K562 (cell line): ENCODE data around the gene CTIF. TPM values are rescaled to one million over a fixed set of nuclear protein-coding genes. Genes with fewer than 3 reads are reported as not detected.
A peak's percentile ranks its signal among the peaks of the same experiment; 100 is the strongest.

ENCODE experiments used
- ATAC-seq: fragments of 200-7000 bp; cut with Tn5 transposase; 3 replicates; pipeline ENCODE4 v1.9.1; 2020; ENCODE audit warnings: moderate library complexity
- BruUV-seq: library from RNA; stranded (reverse); fragments of 400-500 nt; replicated peaks from 2 replicates; lab custom pipeline; 2021; lab: Mats Ljungman, UMichigan
- CTCF ChIA-PET: fragments of 300-600 bp; formaldehyde crosslinking; extraction: SDS; loops from one replicate; lab custom pipeline; 2021; ENCODE audit warnings: low intra/inter-chr PET ratio; lab: Yijun Ruan, JAX
- POLR2A ChIA-PET: fragments of 300-600, 350-650 bp; sonication (Branson Sonifier 250); formaldehyde crosslinking; extraction: SDS; loops from one replicate; lab custom pipeline; 2021; ENCODE audit warnings: antibody characterized with exemption, inconsistent platforms; lab: Yijun Ruan, JAX
- DNase-seq, 4 experiments: peaks; one replicate each; pipeline versions ENCODE4 v3.0.0 to v3.0.0-alpha.2; 2011 to 2018; ENCODE audit warnings: low spot score in 3 of 4, mixed read lengths in 3 of 4; ENCODE audit errors: extremely low read depth in 1 of 4
- FAIRE-seq: peaks from 2 replicates; lab custom pipeline; 2011; peaks lifted over from hg19 to GRCh38; lab: Jason Lieb, UNC
- H2AFZ ChIP-seq: 2 replicates; pipeline ENCODE4 v1.6.0; 2011; ENCODE audit warnings: low read depth, low read length, control low read depth, inconsistent platforms
- H3K27ac ChIP-seq: fragments of 200-600 bp; 3 replicates; pipeline ENCODE4 v1.8.0; 2011; ENCODE audit warnings: low read depth, mild to moderate bottlenecking, control low read depth, inconsistent platforms, low read length, moderate library complexity, mixed read lengths; ENCODE audit errors: extremely low read depth
- H3K27me3 ChIP-seq, 2 experiments: fragments of 300-600 bp in 1 of 2; 2 replicates in 1 of 2; 3 replicates in 1 of 2; pipeline versions ENCODE4 v1.6.0 to v1.8.0; 2011; ENCODE audit warnings: inconsistent platforms in 2 of 2, low read length in 2 of 2, mild to moderate bottlenecking in 1 of 2, mixed read lengths in 1 of 2, moderate library complexity in 1 of 2; ENCODE audit not compliant: control insufficient read depth in 2 of 2, insufficient read depth in 2 of 2
- H3K36me3 ChIP-seq: fragments of 300-600 bp; 3 replicates; pipeline ENCODE4 v1.8.0; 2011; ENCODE audit warnings: mild to moderate bottlenecking, low read length, inconsistent platforms; ENCODE audit not compliant: control insufficient read depth, insufficient read depth
- H3K4me1 ChIP-seq, 2 experiments: fragments of 200-600 bp in 1 of 2; replicated peaks in 1 of 2; 2 replicates in 1 of 2; 3 replicates in 1 of 2; pipeline versions ENCODE4 v1.5.1 to v1.8.0; 2011; ENCODE audit warnings: inconsistent platforms in 2 of 2, low read length in 2 of 2, mild to moderate bottlenecking in 1 of 2, mixed read lengths in 1 of 2, moderate library complexity in 1 of 2; ENCODE audit not compliant: control insufficient read depth in 2 of 2, insufficient read depth in 2 of 2
- H3K4me2 ChIP-seq: 2 replicates; pipeline ENCODE4 v1.6.1; 2011; ENCODE audit warnings: low read length, control low read depth, inconsistent platforms, mixed read lengths; ENCODE audit not compliant: insufficient read depth
- H3K4me3 ChIP-seq: fragments of 200-600 bp; sonication (generic), shearing (Covaris generic); 2 replicates; pipeline ENCODE4 v1.5.1; 2016; ENCODE audit warnings: control low read depth, inconsistent platforms
- H3K79me2 ChIP-seq: fragments of 200-600 bp; 3 replicates; pipeline ENCODE4 v1.8.0; 2011; ENCODE audit warnings: low read length, inconsistent platforms; ENCODE audit not compliant: control insufficient read depth, insufficient read depth
- H3K9ac ChIP-seq, 2 experiments: 2 replicates each; pipeline versions ENCODE4 v1.6.0 to v1.6.1; 2011; ENCODE audit warnings: low read depth in 2 of 2, low read length in 2 of 2, control low read depth in 1 of 2, inconsistent platforms in 1 of 2, mild to moderate bottlenecking in 1 of 2, mixed read lengths in 1 of 2; ENCODE audit not compliant: insufficient read depth in 1 of 2
- H3K9me1 ChIP-seq: one replicate; pipeline ENCODE4 v1.6.0; 2011; ENCODE audit warnings: inconsistent platforms, mild to moderate bottlenecking, low read length, moderate library complexity; ENCODE audit not compliant: control insufficient read depth, insufficient read depth
- H3K9me3 ChIP-seq: replicated peaks from 2 replicates; pipeline ENCODE4 v1.5.1; 2011; ENCODE audit warnings: low read depth, low read length, inconsistent platforms; ENCODE audit not compliant: control insufficient read depth, insufficient read depth
- H4K20me1 ChIP-seq: replicated peaks from 2 replicates; pipeline ENCODE4 v1.6.1; 2011; ENCODE audit warnings: low read length, inconsistent platforms, mixed read lengths; ENCODE audit not compliant: control insufficient read depth, insufficient read depth
- CHCHD3 ChIP-seq: fragments of 250-450 bp; sonication (Bioruptor Pico); IDR thresholded peaks from 2 replicates; pipeline ENCODE4 v2.1.2; 2022; ENCODE audit warnings: mild to moderate bottlenecking
- DEAF1 ChIP-seq: fragments of 450-650 bp; formaldehyde crosslinking; IDR thresholded peaks from 2 replicates; pipeline ENCODE4 v1.4.0; 2020; ENCODE audit warnings: mild to moderate bottlenecking, moderate library complexity
- HMG20A ChIP-seq: fragments of 450-650 bp; formaldehyde crosslinking; conservative IDR thresholded peaks from 2 replicates; pipeline ENCODE4 v1.4.0; 2020; ENCODE audit warnings: mild to moderate bottlenecking, mixed read lengths
- MAFK ChIP-seq: IDR thresholded peaks from 2 replicates; pipeline ENCODE4 v1.6.1; 2011; ENCODE audit warnings: low read length, improper control_type of control experiment
- PHB2 ChIP-seq: fragments of 450-650 bp; IDR thresholded peaks from 2 replicates; pipeline ENCODE4 v1.6.1; 2017; ENCODE audit warnings: low read depth
- RBBP5 ChIP-seq: fragments of 200-600 bp; sonication (generic); IDR thresholded peaks from 2 replicates; pipeline ENCODE4 v1.6.1; 2012; ENCODE audit warnings: borderline replicate concordance, mild to moderate bottlenecking, low read length, control low read depth, inconsistent platforms; ENCODE audit not compliant: insufficient read depth, poor library complexity, severe bottlenecking
- SMAD2 ChIP-seq: fragments of 150-350 bp; IDR thresholded peaks from 2 replicates; pipeline ENCODE4 v1.6.1; 2014; ENCODE audit warnings: low read depth, mild to moderate bottlenecking, low read length
- TEAD1 ChIP-seq, 2 experiments: fragments of 450-650 bp in 1 of 2; sonication (generic) in 1 of 2; formaldehyde crosslinking; IDR thresholded peaks; 2 replicates each; pipeline versions ENCODE4 v1.4.0 to v1.8.0; 2020 to 2022; ENCODE audit warnings: mild to moderate bottlenecking in 2 of 2, missing genetic modification reagents in 1 of 2
- TFE3 ChIP-seq: fragments of 450-650 bp; formaldehyde crosslinking; IDR thresholded peaks from 2 replicates; pipeline ENCODE4 v1.4.0; 2020; ENCODE audit warnings: mild to moderate bottlenecking, mixed read lengths
- TOE1 ChIP-seq, 2 experiments: fragments of 450-650 bp in 1 of 2; sonication (generic) in 1 of 2; formaldehyde crosslinking in 1 of 2; IDR thresholded peaks; 2 replicates each; pipeline versions ENCODE4 v1.7.1 to v1.8.0; 2016 to 2022; ENCODE audit warnings: borderline replicate concordance in 2 of 2, mild to moderate bottlenecking in 2 of 2, antibody characterized with exemption in 1 of 2, inconsistent platforms in 1 of 2, low read depth in 1 of 2, missing genetic modification reagents in 1 of 2, moderate library complexity in 1 of 2
- USF1 ChIP-seq: sonication (generic); formaldehyde crosslinking; IDR thresholded peaks from 2 replicates; pipeline ENCODE4 v1.9.0; 2022; ENCODE audit warnings: mild to moderate bottlenecking, missing genetic modification reagents
- ZFP91 ChIP-seq: sonication (generic); formaldehyde crosslinking; IDR thresholded peaks from 2 replicates; pipeline ENCODE4 v1.8.0; 2022; ENCODE audit warnings: mild to moderate bottlenecking, missing genetic modification reagents
- WGBS: fragments of 100-300 bp; shearing (Covaris generic); methylation state at CpG from one replicate; pipeline ENCODE4 v1.1.6; 2016; ENCODE audit warnings: low coverage, mixed read lengths; ENCODE audit not compliant: insufficient coverage; ENCODE audit errors: missing lambda C conversion rate; 5-methylcytosine and 5-hydroxymethylcytosine counted together
- in situ Hi-C: fragments of 300-500 bp; cut with MboI; formaldehyde crosslinking; loops from 4 replicates; pipeline ENCODE4 v1.15.0; 2018; ENCODE audit warnings: inconsistent platforms, mixed read lengths
- intact Hi-C: fragments of 100-400 bp; cut with micrococcal nuclease; formaldehyde crosslinking; loops from 2 replicates; pipeline ENCODE4 v1.14.2; 2022
- polyA plus RNA-seq, 8 experiments: library from polyadenylated mRNA; depleted of rRNA in 4 of 8; stranded (reverse) in 5 of 8; unstranded in 3 of 8; fragments of >200 nt; fragmentation: Nextera tagmentation in 2 of 8; fragmentation: Illumina TruSeq in 1 of 8; extraction: Ambion mirVana in 2 of 8; extraction: Trizol in 1 of 8; gene quantifications; 2 replicates each; pipeline versions ENCODE4 v1.2.1 to v1.2.3, GENCODE V29; 2011 to 2014; ENCODE audit warnings: inconsistent platforms in 1 of 8, missing spikeins in 1 of 8
- total RNA-seq, 7 experiments: library from RNA; depleted of rRNA in 6 of 7; stranded (reverse); fragments of >200 nt in 6 of 7; fragmentation: Illumina TruSeq in 2 of 7; extraction: Trizol in 2 of 7; gene quantifications; 2 replicates each; pipeline versions ENCODE4 v1.2.1 to v1.2.3, GENCODE V29; 2011 to 2021; ENCODE audit warnings: low replicate concordance in 1 of 7

The CTIF gene
- total and polyA plus RNA-seq, 9 of the 15 experiments (the other 6 are each of a cell fraction or from before 2014, with no cell fraction given): 0.17 to 11.5 (median 2.2) TPM

- no TSS peak for BruUV-seq
- ChIA-PET POLR2A (no interaction called here), CTCF (no interaction called here)
- H3K27me3 ChIP-seq: no peaks in the 10 kb centered on the region
- peaks cover 11 to 12% of the 10 kb centered on the region in 2 experiments for H3K4me1 ChIP-seq
- DNase-seq (peak in 3 of 4 experiments; percentile 30 to 50 (median 40)), ATAC-seq (no peak), FAIRE-seq (no peak)
- no peaks in the 10 kb centered on the region for H3K9me3 ChIP-seq
- no peaks in the 10 kb centered on the region for H3K79me2 ChIP-seq
- 73% methylated on average over 6 of the region's 8 CpGs for WGBS
- intact Hi-C loops (no loop called here), in situ Hi-C loops (no loop called here)
- H3K4me3 ChIP-seq: no peak overlapping the region
- peak overlapping the region; percentile 23; the same call in 1 of the 2 replicates for H2AFZ ChIP-seq
- no peaks in the 10 kb centered on the region for H3K36me3 ChIP-seq
- no peak overlapping the region for H3K27ac ChIP-seq
- no peaks in the 10 kb centered on the region for H3K9me1 ChIP-seq
- no peak overlapping the region for H3K9ac ChIP-seq
- H3K4me2 ChIP-seq: no peak overlapping the region
- H4K20me1 ChIP-seq: no peaks in the 10 kb centered on the region
- peak; percentile 81 for TF ChIP-seq TFE3
- TF ChIP-seq RBBP5: no peak
- TF ChIP-seq PHB2: no peak
- TF ChIP-seq DEAF1 (CRISPR knock-in tag): no peak
- TF ChIP-seq MAFK: no peak
- TF ChIP-seq SMAD2: no peak
- TF ChIP-seq TEAD1 (CRISPR knock-in tag; IDR thresholded peaks at IDR 0.05): no peak
- no peak for TF ChIP-seq ZFP91 (CRISPR knock-in tag)
- no peak for TF ChIP-seq HMG20A
- peak; percentile 84; the same call in 1 of the 2 replicates for TF ChIP-seq TOE1 (IDR thresholded peaks at IDR 0.05; ENCODE audit: borderline replicate concordance)
- no peak for TF ChIP-seq TOE1 (CRISPR knock-in tag; IDR thresholded peaks at IDR 0.05; ENCODE audit: borderline replicate concordance, low read depth)
- TF ChIP-seq USF1 (CRISPR knock-in tag): peak; percentile 81
- TF ChIP-seq CHCHD3 (CRISPR knock-in tag): no peak
These were observed 364.2 kb downstream of the CTIF start for GRCh38 chr18:48902856-48903601.
